GM19240 (cell line): ENCODE results near the gene ZNF799.
"Not testable (repeated sequence)": the region's sequence is repeated elsewhere in the genome, so short reads cannot be mapped to it uniquely, and the experiment has no call there.

Experiments used
- DNase-seq: peaks from one replicate; pipeline ENCODE4 v3.0.0; 2011; ENCODE audit warnings: low spot score; ENCODE audit not compliant: insufficient read length

ZNF799 gene

GRCh38 chr19:12364391-12365235, 36.5 kb downstream of the ZNF799 start:
- DNase-seq = no peak

DNA sequence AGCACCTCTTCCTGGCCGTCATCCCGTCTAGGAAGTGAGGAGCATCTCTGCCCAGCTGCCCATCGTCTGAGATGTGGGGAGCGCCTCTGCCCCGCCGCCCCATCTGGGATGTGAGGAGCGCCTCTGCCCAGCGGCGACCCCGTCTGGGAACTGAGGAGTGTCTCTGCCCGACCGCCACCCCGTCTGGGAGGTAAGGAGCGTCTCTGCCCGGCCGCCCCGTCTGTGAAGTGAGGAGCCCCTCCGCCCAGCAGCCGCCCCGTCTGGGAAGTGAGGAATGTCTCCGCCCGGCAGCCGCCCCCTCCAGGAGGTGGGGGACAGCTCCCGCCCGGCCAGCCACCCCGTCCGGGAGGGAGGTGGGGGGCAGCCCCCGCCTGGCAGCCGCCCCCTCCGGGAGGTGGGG, 38.8 kb downstream of the ZNF799 start:
- not testable (repeated sequence) for DNase-seq

DNA sequence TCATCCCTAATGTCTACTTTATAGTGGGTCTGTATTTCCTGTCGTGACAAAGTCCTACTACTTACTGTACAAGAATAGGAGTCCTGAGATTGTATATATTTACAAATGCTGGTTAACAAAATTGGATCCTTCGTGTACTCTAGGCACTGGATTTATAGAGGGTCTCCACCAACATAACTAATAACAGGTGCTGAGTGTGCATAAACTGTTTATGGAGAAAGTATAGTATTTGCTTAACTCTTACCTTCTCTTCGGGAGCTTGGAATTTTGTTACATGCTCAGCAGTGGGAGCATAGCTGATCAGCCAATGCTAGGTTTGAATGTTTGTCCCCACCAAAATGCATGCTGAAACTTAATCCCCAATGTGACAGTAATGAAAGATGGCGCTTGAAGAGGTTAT, 47.7 kb downstream of the ZNF799 start:
- no peak for DNase-seq

DNA sequence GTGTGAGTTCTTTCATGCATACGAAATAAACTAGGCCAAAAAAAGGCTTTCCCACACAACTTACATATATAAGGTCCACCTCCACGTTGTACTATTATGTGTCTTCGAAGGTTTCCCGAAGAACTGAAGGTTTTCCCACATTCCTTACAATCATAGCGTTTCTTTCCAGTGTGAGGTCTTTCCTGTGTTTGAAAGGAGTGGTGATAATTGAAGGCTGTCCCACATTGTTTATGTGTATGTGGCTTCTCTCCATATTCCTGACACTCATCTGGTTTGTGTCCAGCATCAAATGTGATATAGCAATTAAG, 50.2 kb downstream of the ZNF799 start:
- DNase-seq = no peak

GRCh38 chr19:12350185-12350889, 50.7 kb downstream of the ZNF799 start:
- DNase-seq = no peak

- DNase-seq = no peak
These were observed 54.2 kb downstream of the ZNF799 start for GRCh38 chr19:12346896-12347295.

DNA sequence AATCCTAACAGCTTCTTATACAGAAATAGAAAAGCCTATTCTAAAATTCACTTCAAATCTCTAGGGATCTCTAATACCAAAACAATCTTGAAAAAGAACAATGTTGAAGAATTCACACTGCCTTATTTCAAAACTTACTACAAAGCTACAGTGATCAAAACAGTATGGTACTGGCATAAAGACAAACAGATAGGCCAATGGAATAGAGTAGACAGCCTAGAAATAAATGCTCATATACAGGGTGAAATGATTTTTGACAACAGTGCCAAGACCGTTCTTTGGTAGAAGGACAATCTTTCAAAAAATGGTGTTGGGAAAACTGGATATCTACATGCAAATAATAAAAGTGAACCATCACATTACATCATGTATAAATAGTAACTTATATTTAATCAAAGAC, 55.9 kb downstream of the ZNF799 start:
- DNase-seq = no peak
